Astrocyte of the spinal cord (primary cell): Measurements from ENCODE around the gene CCDC86.

Source experiments
- DNase-seq: peaks from one replicate; pipeline ENCODE4 v3.0.0; 2011; ENCODE audit warnings: low read depth, low spot score
- H3K4me3 ChIP-seq: 2 replicates; pipeline ENCODE4 v1.5.1; 2011; ENCODE audit warnings: low read depth, mild to moderate bottlenecking, low read length, moderate library complexity
- in situ Hi-C: cut with HindIII; loops from 2 replicates; pipeline ENCODE4 v1.10.0; 2017; ENCODE audit warnings: low sequenced_read_pairs
- TF ChIP-seq, protein P1 (sequence below): IDR thresholded peaks from 2 replicates; pipeline ENCODE4 v1.5.1; 2012; ENCODE audit warnings: low read depth, mild to moderate bottlenecking, low read length, inconsistent platforms

The CCDC86 gene

DNA sequence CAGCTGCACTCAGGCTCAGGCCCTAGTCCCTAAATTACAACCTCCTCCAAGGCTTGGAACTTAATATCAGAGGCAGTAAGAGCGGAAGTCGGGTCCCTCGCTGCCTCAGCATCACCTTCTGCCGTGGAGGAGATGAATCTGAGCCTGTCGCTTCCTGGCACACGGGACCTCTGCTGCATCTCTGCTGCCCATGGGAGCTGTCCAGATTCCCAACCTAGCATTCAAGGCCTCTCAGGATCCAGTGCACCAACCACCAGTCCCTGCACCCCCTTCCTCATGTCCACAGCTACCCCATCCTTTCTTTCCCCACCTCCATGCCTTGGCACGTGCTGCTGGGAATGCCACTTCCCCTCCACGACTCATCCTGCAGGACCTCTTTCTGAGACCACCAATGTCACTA lies 16.3 kb downstream of the CCDC86 start:
- in situ Hi-C loops = no loop called here
- H3K4me3 ChIP-seq = no peak overlapping the region
- no peak for DNase-seq
- TF ChIP-seq, protein P1, sequence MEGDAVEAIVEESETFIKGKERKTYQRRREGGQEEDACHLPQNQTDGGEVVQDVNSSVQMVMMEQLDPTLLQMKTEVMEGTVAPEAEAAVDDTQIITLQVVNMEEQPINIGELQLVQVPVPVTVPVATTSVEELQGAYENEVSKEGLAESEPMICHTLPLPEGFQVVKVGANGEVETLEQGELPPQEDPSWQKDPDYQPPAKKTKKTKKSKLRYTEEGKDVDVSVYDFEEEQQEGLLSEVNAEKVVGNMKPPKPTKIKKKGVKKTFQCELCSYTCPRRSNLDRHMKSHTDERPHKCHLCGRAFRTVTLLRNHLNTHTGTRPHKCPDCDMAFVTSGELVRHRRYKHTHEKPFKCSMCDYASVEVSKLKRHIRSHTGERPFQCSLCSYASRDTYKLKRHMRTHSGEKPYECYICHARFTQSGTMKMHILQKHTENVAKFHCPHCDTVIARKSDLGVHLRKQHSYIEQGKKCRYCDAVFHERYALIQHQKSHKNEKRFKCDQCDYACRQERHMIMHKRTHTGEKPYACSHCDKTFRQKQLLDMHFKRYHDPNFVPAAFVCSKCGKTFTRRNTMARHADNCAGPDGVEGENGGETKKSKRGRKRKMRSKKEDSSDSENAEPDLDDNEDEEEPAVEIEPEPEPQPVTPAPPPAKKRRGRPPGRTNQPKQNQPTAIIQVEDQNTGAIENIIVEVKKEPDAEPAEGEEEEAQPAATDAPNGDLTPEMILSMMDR = no peak

DNA sequence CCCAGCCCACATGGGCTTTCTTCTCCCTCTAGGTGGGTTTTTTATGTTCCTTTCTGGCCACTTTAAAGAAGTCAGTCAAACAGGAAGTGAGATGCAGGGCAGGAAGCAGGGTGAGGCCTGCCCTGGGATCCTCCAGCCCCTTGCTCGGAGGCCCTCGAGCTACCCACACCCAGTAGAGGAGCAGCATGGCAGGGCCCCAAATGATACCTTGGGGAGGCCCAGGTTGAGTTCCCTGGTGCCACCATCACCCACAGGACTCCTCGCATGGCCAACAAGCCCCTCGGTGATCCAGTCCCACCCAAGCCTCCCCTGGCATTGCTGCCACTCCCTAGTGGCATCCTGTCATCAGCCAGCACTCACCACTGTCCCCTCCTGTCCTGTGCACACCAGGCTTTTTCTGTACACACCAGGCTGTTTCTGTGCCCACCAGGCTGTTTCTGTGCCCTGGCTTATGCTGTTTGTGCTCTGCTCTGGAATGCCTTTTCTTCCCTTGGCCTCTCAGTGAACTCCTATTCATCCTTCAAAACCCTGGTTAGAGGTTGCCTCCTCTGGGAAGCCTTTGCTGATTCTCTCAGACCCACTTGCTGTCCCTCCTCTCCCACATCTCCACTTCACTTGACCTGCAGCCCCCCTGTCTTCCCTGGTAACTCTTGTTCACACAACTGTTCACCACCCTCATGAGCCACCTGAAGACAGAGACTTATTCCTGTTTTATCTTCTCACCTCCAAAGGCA lies 17.0 kb downstream of the CCDC86 start:
- no peak overlapping the region for H3K4me3 ChIP-seq
- in situ Hi-C loops = no loop called here
- TF ChIP-seq, protein P1 = no peak
- no peak for DNase-seq

DNA sequence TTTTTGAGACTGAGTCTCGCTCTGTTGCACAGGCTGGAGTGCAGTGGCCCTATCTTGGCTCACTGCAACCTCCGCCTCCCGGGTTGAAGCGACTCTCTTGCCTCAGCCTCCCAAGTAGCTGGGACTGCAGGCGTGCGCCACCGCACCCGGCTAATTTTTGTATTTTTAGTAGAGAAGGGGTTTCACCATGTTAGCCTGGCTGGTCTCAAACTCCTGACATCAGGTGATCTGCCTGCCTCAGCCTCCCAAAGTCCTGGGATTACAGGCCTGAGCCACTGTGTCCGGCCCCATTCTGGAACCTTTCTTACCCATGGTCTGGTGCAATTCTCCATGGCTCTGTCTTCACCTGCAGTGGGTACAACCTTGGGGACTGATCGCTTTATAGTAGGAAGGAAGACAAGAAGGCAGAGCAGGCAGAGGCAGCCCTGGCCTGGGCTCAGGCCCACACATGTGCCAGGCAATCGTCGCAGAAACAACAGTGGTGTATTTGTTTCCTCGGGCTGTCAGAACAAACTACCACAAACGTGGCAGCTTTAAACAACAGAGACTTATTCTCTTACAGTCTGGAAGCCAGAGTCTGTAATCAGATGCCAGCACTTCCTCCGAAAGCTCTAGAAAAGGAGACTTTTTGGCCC lies 17.8 kb downstream of the CCDC86 start:
- TF ChIP-seq, protein P1 = no peak
- in situ Hi-C loops = no loop called here

GRCh38 chr11:60860943-60861342 lies 19.0 kb downstream of the CCDC86 start:
- in situ Hi-C loops = no loop called here
- DNase-seq = peak; percentile 67
- H3K4me3 ChIP-seq = no peak overlapping the region
- TF ChIP-seq, protein P1 = no peak

More for the DNA sequence above, 17.8 kb downstream of the CCDC86 start:
- no peak for DNase-seq
- H3K4me3 ChIP-seq = no peak overlapping the region

DNA sequence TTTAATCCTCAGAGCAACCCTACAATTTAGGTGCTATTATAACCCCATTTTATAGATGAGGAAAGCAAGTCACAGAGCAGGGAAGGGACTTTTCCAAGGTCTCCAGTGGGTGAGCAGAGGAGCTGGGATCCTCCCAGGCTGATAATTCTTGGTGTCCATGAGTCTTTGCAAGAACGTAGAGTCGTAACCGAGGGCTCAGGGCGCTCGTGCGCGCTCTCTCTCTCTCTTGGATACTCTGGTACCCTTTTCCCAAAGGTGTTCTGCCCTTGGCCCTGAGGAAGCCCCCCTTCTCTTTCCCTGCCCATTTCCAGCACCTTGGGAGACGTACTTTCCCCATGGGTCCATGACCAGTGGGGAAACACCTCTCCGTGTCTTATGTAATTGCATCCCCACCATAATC lies 20.3 kb downstream of the CCDC86 start:
- TF ChIP-seq, protein P1 = no peak
- no peak for DNase-seq
- H3K4me3 ChIP-seq = no peak overlapping the region
- in situ Hi-C loops = no loop called here

GRCh38 chr11:60863550-60864521 lies 21.9 kb downstream of the CCDC86 start:
- H3K4me3 ChIP-seq = no peak overlapping the region
- in situ Hi-C loops = no loop called here
- TF ChIP-seq, protein P1 = no peak
- DNase-seq = no peak
